Bronchial epithelial cell (primary cell): ENCODE data around the gene ZSWIM4. TPM values are rescaled to one million over a fixed set of nuclear protein-coding genes. Genes with fewer than 3 reads are reported as not detected.
"Not testable (repeated sequence)": the region's sequence is repeated elsewhere in the genome, so short reads cannot be mapped to it uniquely, and the experiment has no call there.

Experiments
- DNase-seq: peaks from one replicate; pipeline ENCODE4 v3.0.0-alpha.2; 2010; ENCODE audit warnings: low read depth
- FAIRE-seq: peaks from 2 replicates; lab custom pipeline; 2011; peaks lifted over from hg19 to GRCh38; lab: Jason Lieb, UNC
- H3K27me3 ChIP-seq: 2 replicates; pipeline ENCODE4 v1.5.1; 2011; ENCODE audit warnings: low read length; ENCODE audit not compliant: control insufficient read depth, insufficient read depth
- H3K36me3 ChIP-seq: 2 replicates; pipeline ENCODE4 v1.5.1; 2011; ENCODE audit warnings: low read length; ENCODE audit not compliant: control insufficient read depth, insufficient read depth
- H3K4me3 ChIP-seq: 2 replicates; pipeline ENCODE4 v1.5.1; 2011; ENCODE audit warnings: mild to moderate bottlenecking, low read depth, low read length, control low read depth
- CTCF ChIP-seq: IDR thresholded peaks from 2 replicates; pipeline ENCODE4 v1.5.1; 2011; ENCODE audit warnings: mild to moderate bottlenecking, moderate library complexity, low read length, control low read depth, inconsistent platforms; ENCODE audit not compliant: insufficient read depth, severe bottlenecking
- total RNA-seq: library from RNA; depleted of rRNA; stranded (reverse); fragments of >200 nt; gene quantifications from 2 replicates; pipeline ENCODE4 v1.2.1, GENCODE V29; 2014

ZSWIM4 gene
- 3.2 and 5.1 TPM in 2 replicates for total RNA-seq

- FAIRE-seq (no peak), DNase-seq (peak; percentile 96)
- Histone ChIP-seq H3K27me3 (no peaks in the 10 kb centered on the region), H3K36me3 (peaks cover 4% of the 10 kb centered on the region), H3K4me3 (peak within 1 kb of the TSS; percentile 61)
- no peak for TF ChIP-seq CTCF
Measured at GRCh38 chr19:13794757-13795589, at the start of gene ZSWIM4. Gene ZSWIM4 (plus strand): TSS chr19:13795443. CDS start chr19:13795649, 206 bp downstream.

- Histone ChIP-seq H3K27me3 (no peaks in the 10 kb centered on the region), H3K36me3 (peaks cover 2% of the 10 kb centered on the region), H3K4me3 (peak overlapping the region; percentile 83)
- no peak for TF ChIP-seq CTCF
- FAIRE-seq, result no peak
- DNase-seq, result no peak
Measured at GRCh38 chr19:13747098-13747453, 48.2 kb upstream of the ZSWIM4 start.

- TF ChIP-seq CTCF, result no peak
- Histone ChIP-seq H3K36me3 (peaks cover 2% of the 10 kb centered on the region), H3K27me3 (no peaks in the 10 kb centered on the region), H3K4me3 (peak overlapping the region; percentile 83)
- FAIRE-seq, result no peak
- DNase-seq, result peak; percentile 37
Measured at GRCh38 chr19:13748169-13748828, 46.9 kb upstream of the ZSWIM4 start.

- FAIRE-seq (no peak), DNase-seq (no peak)
- TF ChIP-seq CTCF, result no peak
- Histone ChIP-seq H3K36me3 (peaks cover 14% of the 10 kb centered on the region), H3K27me3 (no peaks in the 10 kb centered on the region), H3K4me3 (no peak overlapping the region)
Measured at GRCh38 chr19:13751436-13751835, 43.8 kb upstream of the ZSWIM4 start.

- not testable (repeated sequence) for H3K4me3 ChIP-seq, DNase-seq, FAIRE-seq, H3K27me3 ChIP-seq
- peaks cover 23% of the 10 kb centered on the region for H3K36me3 ChIP-seq
Measured at GRCh38 chr19:13753622-13754021, 41.6 kb upstream of the ZSWIM4 start.

GRCh38 chr19:13756210-13756609, 39.0 kb upstream of the ZSWIM4 start:
- H3K36me3 ChIP-seq, result peaks cover 33% of the 10 kb centered on the region
- H3K4me3 ChIP-seq, result no peak overlapping the region
- TF ChIP-seq CTCF, result no peak
- no peaks in the 10 kb centered on the region for H3K27me3 ChIP-seq
- FAIRE-seq (no peak), DNase-seq (no peak)
